GM23248 (cell line): ENCODE measurements around the gene IL1RAPL1.

Source experiments
- EZH2 ChIP-seq: fragments of 200-600 bp; sonication (generic); IDR thresholded peaks from 2 replicates; pipeline ENCODE4 v1.6.1; 2018; ENCODE audit warnings: antibody characterized with exemption, mild to moderate bottlenecking; ENCODE audit not compliant: insufficient read depth, poor library complexity, severe bottlenecking
- EZH2phosphoT487 ChIP-seq: fragments of 200-600 bp; sonication (generic); IDR thresholded peaks from 2 replicates; pipeline ENCODE4 v1.6.1; 2018; ENCODE audit warnings: antibody characterized with exemption, moderate library complexity, mild to moderate bottlenecking, low read depth; ENCODE audit not compliant: insufficient read depth

DNA sequence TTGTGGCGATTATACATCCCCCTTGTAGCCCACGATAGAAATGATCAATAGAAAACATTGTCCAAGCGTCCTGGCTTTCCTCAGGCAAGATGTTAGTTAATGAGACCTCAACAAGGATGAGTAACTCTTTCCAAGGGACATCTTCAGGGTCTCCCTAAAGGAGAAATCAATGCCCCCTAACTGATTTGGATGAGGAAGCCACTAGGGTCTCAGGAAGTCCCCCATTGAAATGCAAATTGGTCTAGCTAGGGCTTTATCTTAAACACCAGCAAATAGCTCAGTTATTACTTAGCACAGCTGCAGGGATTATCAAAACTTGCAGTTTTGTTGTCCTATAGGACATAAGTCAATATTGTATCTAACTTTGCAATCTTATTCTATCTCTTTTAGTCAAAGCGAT is 721.5 kb downstream of the IL1RAPL1 start:
- no peak for TF ChIP-seq EZH2phosphoT487
- no peak for TF ChIP-seq EZH2
